Bronchial epithelial cell (primary cell): Measurements from ENCODE around the gene CACNA2D1. TPM values are rescaled to one million over a fixed set of nuclear protein-coding genes. Genes with fewer than 3 reads are reported as not detected.

Experiments used
- DNase-seq: peaks from one replicate; pipeline ENCODE4 v3.0.0-alpha.2; 2010; ENCODE audit warnings: low read depth
- FAIRE-seq: peaks from 2 replicates; lab custom pipeline; 2011; peaks lifted over from hg19 to GRCh38; lab: Jason Lieb, UNC
- H3K27me3 ChIP-seq: 2 replicates; pipeline ENCODE4 v1.5.1; 2011; ENCODE audit warnings: low read length; ENCODE audit not compliant: control insufficient read depth, insufficient read depth
- H3K36me3 ChIP-seq: 2 replicates; pipeline ENCODE4 v1.5.1; 2011; ENCODE audit warnings: low read length; ENCODE audit not compliant: control insufficient read depth, insufficient read depth
- H3K4me3 ChIP-seq: 2 replicates; pipeline ENCODE4 v1.5.1; 2011; ENCODE audit warnings: mild to moderate bottlenecking, low read depth, low read length, control low read depth
- total RNA-seq: library from RNA; depleted of rRNA; stranded (reverse); fragments of >200 nt; gene quantifications from 2 replicates; pipeline ENCODE4 v1.2.1, GENCODE V29; 2014
- TF ChIP-seq, protein P1 (sequence below): IDR thresholded peaks from 2 replicates; pipeline ENCODE4 v1.5.1; 2011; ENCODE audit warnings: mild to moderate bottlenecking, moderate library complexity, low read length, control low read depth, inconsistent platforms; ENCODE audit not compliant: insufficient read depth, severe bottlenecking

Gene CACNA2D1
- total RNA-seq, 1 donor from 2014 or later = 1.1 TPM

DNA sequence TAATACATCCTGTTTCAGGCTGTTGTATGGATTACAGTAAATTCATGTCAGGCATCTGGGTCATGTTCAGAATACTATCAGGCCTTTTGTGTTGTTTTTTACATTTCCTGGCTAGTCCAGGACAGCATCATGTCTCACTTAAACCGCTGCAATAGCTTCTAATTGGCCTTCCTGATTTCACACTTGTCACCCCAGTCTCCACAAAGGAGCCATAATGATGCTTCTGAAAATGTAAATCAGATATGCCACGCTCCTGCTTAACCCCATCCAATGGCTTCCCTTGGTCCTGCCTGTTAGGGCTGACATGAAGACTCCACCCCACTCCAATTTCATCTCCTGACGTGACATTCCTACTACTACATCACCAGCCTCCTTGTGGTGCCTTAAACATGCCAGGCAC, 220.0 kb downstream of the CACNA2D1 start:
- no peak for DNase-seq
- TF ChIP-seq, protein P1, sequence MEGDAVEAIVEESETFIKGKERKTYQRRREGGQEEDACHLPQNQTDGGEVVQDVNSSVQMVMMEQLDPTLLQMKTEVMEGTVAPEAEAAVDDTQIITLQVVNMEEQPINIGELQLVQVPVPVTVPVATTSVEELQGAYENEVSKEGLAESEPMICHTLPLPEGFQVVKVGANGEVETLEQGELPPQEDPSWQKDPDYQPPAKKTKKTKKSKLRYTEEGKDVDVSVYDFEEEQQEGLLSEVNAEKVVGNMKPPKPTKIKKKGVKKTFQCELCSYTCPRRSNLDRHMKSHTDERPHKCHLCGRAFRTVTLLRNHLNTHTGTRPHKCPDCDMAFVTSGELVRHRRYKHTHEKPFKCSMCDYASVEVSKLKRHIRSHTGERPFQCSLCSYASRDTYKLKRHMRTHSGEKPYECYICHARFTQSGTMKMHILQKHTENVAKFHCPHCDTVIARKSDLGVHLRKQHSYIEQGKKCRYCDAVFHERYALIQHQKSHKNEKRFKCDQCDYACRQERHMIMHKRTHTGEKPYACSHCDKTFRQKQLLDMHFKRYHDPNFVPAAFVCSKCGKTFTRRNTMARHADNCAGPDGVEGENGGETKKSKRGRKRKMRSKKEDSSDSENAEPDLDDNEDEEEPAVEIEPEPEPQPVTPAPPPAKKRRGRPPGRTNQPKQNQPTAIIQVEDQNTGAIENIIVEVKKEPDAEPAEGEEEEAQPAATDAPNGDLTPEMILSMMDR = no peak
- no peak for FAIRE-seq
- no peaks in the 10 kb centered on the region for H3K36me3 ChIP-seq
- H3K27me3 ChIP-seq = no peaks in the 10 kb centered on the region
- no peak overlapping the region for H3K4me3 ChIP-seq

GRCh38 chr7:82221152-82221674, 222.4 kb downstream of the CACNA2D1 start:
- TF ChIP-seq, protein P1 = no peak
- FAIRE-seq (no peak), DNase-seq (no peak)
- Histone ChIP-seq H3K27me3 (no peaks in the 10 kb centered on the region), H3K36me3 (no peaks in the 10 kb centered on the region), H3K4me3 (no peak overlapping the region)

- Histone ChIP-seq H3K27me3 (no peaks in the 10 kb centered on the region), H3K4me3 (no peak overlapping the region), H3K36me3 (no peaks in the 10 kb centered on the region)
- FAIRE-seq (no peak), DNase-seq (no peak)
- TF ChIP-seq, protein P1 = no peak
Observed at GRCh38 chr7:82212466-82212865, 231.1 kb downstream of the CACNA2D1 start.

DNA sequence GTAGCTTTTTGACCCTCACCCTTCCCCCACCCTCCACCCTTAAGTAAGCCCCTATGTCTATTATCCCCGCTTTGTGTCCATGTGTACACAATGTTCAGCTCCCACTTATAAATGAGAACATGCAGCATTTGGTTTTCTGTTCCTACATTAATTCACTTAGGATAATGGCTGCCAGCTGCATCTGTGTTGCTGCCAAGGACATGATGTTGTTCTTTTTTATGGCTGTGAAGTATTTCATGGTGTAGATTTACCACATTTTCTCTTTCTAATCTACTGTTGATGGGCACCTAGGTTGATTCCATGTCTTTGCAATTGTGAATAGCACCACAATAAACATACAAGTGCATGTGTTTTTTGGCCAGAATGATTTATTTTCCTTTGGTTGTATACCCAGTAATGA, 232.2 kb downstream of the CACNA2D1 start:
- H3K36me3 ChIP-seq = no peaks in the 10 kb centered on the region
- TF ChIP-seq, protein P1 = no peak
- FAIRE-seq (no peak), DNase-seq (no peak)
- no peaks in the 10 kb centered on the region for H3K27me3 ChIP-seq
- no peak overlapping the region for H3K4me3 ChIP-seq

DNA sequence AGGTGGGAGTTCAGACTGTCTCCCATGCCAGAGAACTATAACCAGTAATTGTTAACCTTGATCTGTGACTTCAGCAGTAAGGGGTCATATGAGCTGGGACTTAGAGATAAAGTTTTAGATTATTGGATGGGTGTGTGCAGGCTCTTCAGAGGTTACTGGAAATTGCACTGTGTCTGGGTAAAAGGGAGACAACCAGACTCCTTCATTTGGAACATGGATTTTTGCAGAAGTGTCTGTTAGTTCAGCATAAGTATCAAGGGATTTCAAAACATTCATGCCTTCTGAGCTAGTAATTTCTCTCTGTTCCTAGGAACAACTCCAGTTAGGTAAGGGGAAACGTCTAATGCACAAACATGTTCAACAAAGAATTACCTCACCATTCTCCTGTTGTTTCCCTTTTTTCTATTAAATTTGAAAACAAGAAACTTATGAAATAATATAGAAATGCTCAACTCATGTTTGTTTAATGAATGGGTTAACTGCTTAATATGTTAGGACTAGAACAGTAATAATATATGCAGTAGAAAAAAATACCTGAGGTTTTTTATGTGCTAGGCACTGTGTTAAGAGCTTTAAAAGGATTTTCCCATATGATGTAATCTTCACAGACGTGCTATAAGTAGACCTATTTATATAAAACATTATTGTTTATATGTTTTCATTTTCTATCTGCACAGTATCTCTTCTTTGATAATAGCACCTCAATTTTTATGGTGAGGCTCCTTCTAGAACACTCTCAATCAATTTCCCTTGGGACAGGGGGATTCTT, 233.0 kb downstream of the CACNA2D1 start:
- no peak overlapping the region for H3K4me3 ChIP-seq
- DNase-seq (peak; percentile 33), FAIRE-seq (no peak)
- TF ChIP-seq, protein P1 = no peak
- H3K27me3 ChIP-seq = no peaks in the 10 kb centered on the region
- H3K36me3 ChIP-seq = no peaks in the 10 kb centered on the region
